HL-60 (cell line): ENCODE results near the gene STIM2.

ENCODE experiments used
- CTCF ChIP-seq: IDR thresholded peaks from one replicate; pipeline ENCODE4 v1.5.1; 2011; ENCODE audit warnings: low read length, control low read depth, inconsistent platforms; ENCODE audit not compliant: insufficient read depth
- GABPA ChIP-seq: IDR thresholded peaks from 2 replicates; pipeline ENCODE4 v1.6.1; 2012; ENCODE audit warnings: low read depth
- POLR2AphosphoS5 ChIP-seq: IDR thresholded peaks from 2 replicates; pipeline ENCODE4 v1.6.1; 2012; ENCODE audit warnings: low read depth
- REST ChIP-seq: IDR thresholded peaks from 2 replicates; pipeline ENCODE4 v1.6.1; 2012; ENCODE audit warnings: low read depth; ENCODE audit not compliant: insufficient replicate concordance

- TF ChIP-seq CTCF, result no peak
- no peak for TF ChIP-seq REST
- TF ChIP-seq POLR2AphosphoS5, result no peak
- TF ChIP-seq GABPA, result no peak
These were observed 5.9 kb upstream of the STIM2 start for GRCh38 chr4:26854701-26855100.
